Naive thymus-derived CD4-positive, alpha-beta T cell (primary cell): Measurements from ENCODE around the gene IRS1. TPM values are rescaled to one million over a fixed set of nuclear protein-coding genes. Genes with fewer than 3 reads are reported as not detected.

ENCODE experiments used
- ATAC-seq: fragments of 150-1000 bp; cut with Tn5 transposase; 2 replicates; pipeline ENCODE4 v1.10.0; 2021; ENCODE audit warnings: mild to moderate bottlenecking, moderate library complexity
- CTCF ChIA-PET: fragments of 350-600 bp; sonication (Branson Sonifier 250); formaldehyde crosslinking; loops from one replicate; lab custom pipeline; 2021; ENCODE audit warnings: antibody characterized with exemption; lab: Charles Lee
- POLR2A ChIA-PET: fragments of 350-600 bp; sonication (Branson Sonifier 250); formaldehyde crosslinking; loops from one replicate; lab custom pipeline; 2021; ENCODE audit warnings: antibody characterized with exemption, inconsistent platforms; lab: Charles Lee
- DNase-seq, 9 donors: peaks; one replicate each; pipeline versions ENCODE4 v3.0.0 to v3.0.0-alpha.2; 2020 to 2022; ENCODE audit warnings: mixed read lengths in 1 of 9
- H3K27ac ChIP-seq: one replicate; pipeline ENCODE4 v1.7.0; 2013; ENCODE audit warnings: mild to moderate bottlenecking, low read depth, low read length, moderate library complexity
- H3K27me3 ChIP-seq, 2 donors: one replicate each; pipeline ENCODE4 v1.7.0; 2013; ENCODE audit warnings: low read length in 2 of 2, mild to moderate bottlenecking in 2 of 2, moderate library complexity in 2 of 2; ENCODE audit not compliant: control insufficient read depth in 2 of 2, insufficient read depth in 2 of 2
- H3K36me3 ChIP-seq, 3 experiments: 1 replicate in 2 of 3; 2 replicates in 1 of 3; pipeline ENCODE4 v1.7.0; 2013; ENCODE audit warnings: low read length in 3 of 3, mild to moderate bottlenecking in 3 of 3, moderate library complexity in 1 of 3; ENCODE audit not compliant: insufficient read depth in 3 of 3, control insufficient read depth in 2 of 3
- H3K4me1 ChIP-seq, 2 donors: one replicate each; pipeline ENCODE4 v1.7.0; 2013; ENCODE audit warnings: low read length in 2 of 2, mild to moderate bottlenecking in 2 of 2, moderate library complexity in 1 of 2; ENCODE audit not compliant: control insufficient read depth in 2 of 2, insufficient read depth in 2 of 2
- H3K4me3 ChIP-seq: 2 replicates; pipeline ENCODE4 v1.7.0; 2013; ENCODE audit warnings: mild to moderate bottlenecking, low read length
- H3K9me3 ChIP-seq, 3 experiments: 1 replicate in 2 of 3; 2 replicates in 1 of 3; pipeline ENCODE4 v1.7.0; 2013; ENCODE audit warnings: low read length in 3 of 3; ENCODE audit not compliant: control insufficient read depth in 2 of 3
- H3K27ac Mint-ChIP-seq, 9 donors: one replicate each; pipeline ENCODE4 v1.8.0; 2020 to 2022; ENCODE audit warnings: mixed read lengths in 9 of 9, mild to moderate bottlenecking in 8 of 9, moderate library complexity in 5 of 9, inconsistent platforms in 2 of 9
- H3K27me3 Mint-ChIP-seq, 5 donors: one replicate each; pipeline ENCODE4 v1.8.0; 2021 to 2022; ENCODE audit warnings: mixed read lengths in 5 of 5, mild to moderate bottlenecking in 1 of 5
- H3K36me3 Mint-ChIP-seq, 5 donors: one replicate each; pipeline ENCODE4 v1.8.0; 2020 to 2022; ENCODE audit warnings: mixed read lengths in 5 of 5, mild to moderate bottlenecking in 3 of 5, inconsistent platforms in 1 of 5
- H3K4me1 Mint-ChIP-seq, 7 donors: one replicate each; pipeline ENCODE4 v1.8.0; 2020 to 2022; ENCODE audit warnings: mixed read lengths in 7 of 7, mild to moderate bottlenecking in 3 of 7, inconsistent platforms in 1 of 7
- H3K4me3 Mint-ChIP-seq, 10 donors: one replicate each; pipeline ENCODE4 v1.8.0; 2020 to 2022; ENCODE audit warnings: mild to moderate bottlenecking in 10 of 10, mixed read lengths in 10 of 10, moderate library complexity in 6 of 10, inconsistent platforms in 2 of 10
- H3K9me3 Mint-ChIP-seq, 11 donors: one replicate each; pipeline ENCODE4 v1.8.0; 2020 to 2022; ENCODE audit warnings: mixed read lengths in 11 of 11, mild to moderate bottlenecking in 4 of 11, inconsistent platforms in 1 of 11, moderate library complexity in 1 of 11
- intact Hi-C, 2 donors: fragments of 100-400 bp; cut with micrococcal nuclease; formaldehyde crosslinking; loops; one replicate each; pipeline ENCODE4 v1.15.1; 2023
- polyA plus RNA-seq, 2 donors: library from polyadenylated mRNA; unstranded; fragments of 300-500 nt; fragmentation: Illumina TruSeq; gene quantifications; one replicate each; pipeline ENCODE4 v1.2.3, GENCODE V29; 2021
- total RNA-seq, 6 experiments: library from RNA in 5 of 6; stranded (reverse) in 5 of 6; gene quantifications; 1 replicate in 5 of 6; 2 replicates in 1 of 6; pipeline ENCODE4 v1.2.3 and lab custom pipeline; 2021 to 2026

Gene IRS1
- total and polyA plus RNA-seq, 7 experiments from 2014 or later = 0.40 to 7.1 (median 3.3) TPM

- Mint-ChIP-seq H3K4me3 (peak overlapping the region in 1 of 10 donors; percentile 12), H3K9me3 (no peaks in the 10 kb centered on the region), H3K27me3 (peaks cover 15 to 31% (median 22%) of the 10 kb centered on the region in 5 donors), H3K36me3 (no peaks in the 10 kb centered on the region), H3K4me1 (peaks cover 10 to 24% (median 21%) of the 10 kb centered on the region in 7 donors), H3K27ac (no peak overlapping the region)
- H3K36me3 ChIP-seq = peaks cover 0 to 10% (median 0%) of the 10 kb centered on the region in 3 experiments
- no peaks in the 10 kb centered on the region for H3K27me3 ChIP-seq
- intact Hi-C loops = loop anchor here (1.0 to 10.0 kb wide), 12 partner anchors 176 to 1800 kb away; no protein-coding TSS in a partner anchor
- no peak overlapping the region for H3K4me3 ChIP-seq
- H3K27ac ChIP-seq = no peak overlapping the region
- no peaks in the 10 kb centered on the region for H3K9me3 ChIP-seq
- H3K4me1 ChIP-seq = peaks cover 9 to 13% of the 10 kb centered on the region in 2 donors
- ChIA-PET CTCF (interaction anchor here (0.6 to 3.1 kb wide), 26 partner anchors 8 to 1141 kb away, joined by 3 to 25 read pairs (median 4); partner anchors contain the start of gene RHBDD1), POLR2A (interaction anchor here (0.7 to 2.0 kb wide), 4 partner anchors 12 to 1133 kb away, joined by 3 to 14 read pairs (median 4); partner anchors contain the start of gene RHBDD1)
- peak; percentile 39 for ATAC-seq
- peak in 7 of 9 donors; percentile 50 to 75 (median 67) for DNase-seq
Measured at GRCh38 chr2:226802573-226802972, 3.0 kb upstream of the IRS1 start.

GRCh38 chr2:226800941-226801784, 1.5 kb upstream of the IRS1 start:
- Histone ChIP-seq H3K36me3 (peaks cover 0 to 10% (median 0%) of the 10 kb centered on the region in 3 experiments), H3K9me3 (no peaks in the 10 kb centered on the region), H3K4me1 (peaks cover 9 to 13% of the 10 kb centered on the region in 2 donors), H3K4me3 (peak overlapping the region; percentile 77), H3K27ac (peak overlapping the region; percentile 24), H3K27me3 (no peaks in the 10 kb centered on the region)
- Mint-ChIP-seq H3K4me3 (peak overlapping the region; percentile 86 to 97 (median 91)), H3K36me3 (peaks cover 0 to 2% (median 0%) of the 10 kb centered on the region in 5 donors), H3K9me3 (no peaks in the 10 kb centered on the region), H3K4me1 (peaks cover 11 to 33% (median 22%) of the 10 kb centered on the region in 7 donors), H3K27ac (peak overlapping the region; percentile 51 to 91 (median 76)), H3K27me3 (peaks cover 5 to 24% (median 13%) of the 10 kb centered on the region in 5 donors)
- intact Hi-C loops = loop anchor here (1.0 to 10.0 kb wide), 8 partner anchors 151 to 1799 kb away; no protein-coding TSS in a partner anchor
- DNase-seq (peak; percentile 46 to 82 (median 65)), ATAC-seq (peak; percentile 54)
- ChIA-PET POLR2A (interaction anchor here (0.5 to 3.5 kb wide), 4 partner anchors 10 to 239 kb away, joined by 3 to 17 read pairs (median 11); partner anchors contain the start of gene RHBDD1), CTCF (interaction anchor here (1.0 to 3.1 kb wide), 9 partner anchors 10 to 1135 kb away, joined by 3 to 25 read pairs (median 8); partner anchors contain the start of gene RHBDD1)

GRCh38 chr2:226799976-226800940, 638 bp upstream of the IRS1 start:
- no peak for ATAC-seq
- H3K27me3 Mint-ChIP-seq = peaks cover 5 to 22% (median 13%) of the 10 kb centered on the region in 5 donors
- Histone ChIP-seq H3K4me1 (peaks cover 9 to 13% of the 10 kb centered on the region in 2 donors), H3K4me3 (peak overlapping the region; percentile 77), H3K36me3 (peaks cover 0 to 10% (median 0%) of the 10 kb centered on the region in 3 experiments), H3K27me3 (no peaks in the 10 kb centered on the region), H3K9me3 (no peaks in the 10 kb centered on the region), H3K27ac (peak overlapping the region; percentile 61)
- CTCF ChIA-PET = interaction anchor here (0.5 to 3.1 kb wide), 7 partner anchors 11 to 911 kb away, joined by 3 to 25 read pairs (median 4); partner anchors contain the start of gene RHBDD1
- no peak for DNase-seq
- H3K36me3 Mint-ChIP-seq = peaks cover 0 to 2% (median 0%) of the 10 kb centered on the region in 5 donors
- H3K4me3 Mint-ChIP-seq = peak overlapping the region; percentile 86 to 97 (median 91)
- peak overlapping the region; percentile 32 to 84 (median 69) for H3K27ac Mint-ChIP-seq
- H3K9me3 Mint-ChIP-seq = no peaks in the 10 kb centered on the region
- H3K4me1 Mint-ChIP-seq = peaks cover 11 to 35% (median 23%) of the 10 kb centered on the region in 7 donors
- POLR2A ChIA-PET = interaction anchor here (0.5 to 3.5 kb wide), 5 partner anchors 9 to 240 kb away, joined by 3 to 17 read pairs (median 4); partner anchors contain the start of gene RHBDD1
- intact Hi-C loops = loop anchor here (1.0 to 10.0 kb wide), 14 partner anchors 9 to 1798 kb away; partner anchors contain the start of genes MFF (in 1 of the 2) and RHBDD1 (in 1 of the 2)

- peaks cover 9 to 13% of the 10 kb centered on the region in 2 donors for H3K4me1 ChIP-seq
- H3K4me3 Mint-ChIP-seq = peak overlapping the region; percentile 86 to 97 (median 91)
- peak overlapping the region; percentile 70 for H3K27ac ChIP-seq
- peaks cover 0 to 4% (median 0%) of the 10 kb centered on the region in 5 donors for H3K36me3 Mint-ChIP-seq
- H3K9me3 Mint-ChIP-seq = no peaks in the 10 kb centered on the region
- POLR2A ChIA-PET = interaction anchor here (0.8 to 3.5 kb wide), 6 partner anchors 9 to 1615 kb away, joined by 3 to 17 read pairs (median 4); partner anchors contain the start of gene RHBDD1
- DNase-seq (peak in 7 of 9 donors; percentile 37 to 57 (median 53)), ATAC-seq (peak; percentile 27)
- H3K4me1 Mint-ChIP-seq = peaks cover 11 to 48% (median 33%) of the 10 kb centered on the region in 7 donors
- peaks cover 0 to 12% (median 5%) of the 10 kb centered on the region in 5 donors for H3K27me3 Mint-ChIP-seq
- H3K27ac Mint-ChIP-seq = peak overlapping the region in 7 of 9 donors; percentile 63 to 92 (median 75)
- H3K27me3 ChIP-seq = no peaks in the 10 kb centered on the region
- H3K36me3 ChIP-seq = peaks cover 0 to 10% (median 0%) of the 10 kb centered on the region in 3 experiments
- no peaks in the 10 kb centered on the region for H3K9me3 ChIP-seq
- intact Hi-C loops = loop anchor here (1.0 to 2.0 kb wide), 7 partner anchors 7 to 526 kb away; partner anchors contain the start of genes MFF (in 1 of the 2) and RHBDD1 (in 1 of the 2)
- CTCF ChIA-PET = interaction anchor here (0.8 to 1.8 kb wide), 3 partner anchors 9 to 38 kb away, joined by 3 to 5 read pairs (median 4); partner anchors contain the start of gene RHBDD1
- H3K4me3 ChIP-seq = peak overlapping the region; percentile 77
Measured at GRCh38 chr2:226798422-226799210, 1.0 kb downstream of the IRS1 start.

- peaks cover 9 to 13% of the 10 kb centered on the region in 2 donors for H3K4me1 ChIP-seq
- Mint-ChIP-seq H3K27ac (peak overlapping the region in 4 of 9 donors; percentile 69 to 91 (median 82)), H3K27me3 (peaks cover 0 to 6% (median 4%) of the 10 kb centered on the region in 5 donors), H3K4me1 (peaks cover 11 to 52% (median 39%) of the 10 kb centered on the region in 7 donors), H3K9me3 (no peaks in the 10 kb centered on the region), H3K36me3 (peaks cover 0 to 4% (median 0%) of the 10 kb centered on the region in 5 donors), H3K4me3 (peak overlapping the region; percentile 86 to 97 (median 91))
- H3K27ac ChIP-seq = peak overlapping the region; percentile 70
- no peaks in the 10 kb centered on the region for H3K27me3 ChIP-seq
- peaks cover 0 to 10% (median 0%) of the 10 kb centered on the region in 3 experiments for H3K36me3 ChIP-seq
- POLR2A ChIA-PET = interaction anchor here (0.8 to 3.5 kb wide), 5 partner anchors 9 to 38 kb away, joined by 3 to 17 read pairs (median 3); partner anchors contain the start of gene RHBDD1
- intact Hi-C loops = loop anchor here (1.0 to 2.0 kb wide), 4 partner anchors 25 to 527 kb away; partner anchors contain the start of gene MFF (in 1 of the 2)
- DNase-seq (no peak), ATAC-seq (no peak)
- H3K9me3 ChIP-seq = no peaks in the 10 kb centered on the region
- H3K4me3 ChIP-seq = peak overlapping the region; percentile 77
- CTCF ChIA-PET = interaction anchor here (1.8 kb wide), 1 partner anchor 37 kb away, joined by 5 read pairs; the partner anchor contains the start of gene RHBDD1
Measured at GRCh38 chr2:226797989-226798421, 1.6 kb downstream of the IRS1 start.
